ENCODE data around the gene PHC3.
A peak's percentile ranks its signal among the peaks of the same experiment; 100 is the strongest.

PHC3 gene

GRCh38 chr3:170180908-170181885 is at the start of gene PHC3:
TSS of gene PHC3 (minus strand) at chr3:170181733. CDS start at chr3:170181715, 18 bp downstream.
- TF ChIP-seq CTCF (IDR thresholded peaks at IDR 0.05; ENCODE audit: extremely low read depth, insufficient read depth, missing control alignments): peak; percentile 25
- in situ Hi-C loops (cut with MboI; ENCODE audit: low pct_unique_long_range_greater_than_20kb, low sequenced_read_pairs, unreplicated experiment): no loop called here

GRCh38 chr3:170228093-170228766 is 46.7 kb upstream of the PHC3 start:
- in situ Hi-C loops (cut with MboI; ENCODE audit: low pct_unique_long_range_greater_than_20kb, low sequenced_read_pairs, unreplicated experiment): no loop called here
- TF ChIP-seq CTCF (IDR thresholded peaks at IDR 0.05; ENCODE audit: extremely low read depth, insufficient read depth, missing control alignments): no peak
- no peak for DNase-seq (ENCODE audit: low spot score)

More at GRCh38 chr3:170180908-170181885, at the start of gene PHC3:
- peak; percentile 97 for DNase-seq (ENCODE audit: low spot score)

GRCh38 chr3:170226426-170226960 is 45.0 kb upstream of the PHC3 start:
- no peak for DNase-seq (ENCODE audit: low spot score)
- in situ Hi-C loops (cut with MboI; ENCODE audit: low pct_unique_long_range_greater_than_20kb, low sequenced_read_pairs, unreplicated experiment): no loop called here
- TF ChIP-seq CTCF (IDR thresholded peaks at IDR 0.05; ENCODE audit: extremely low read depth, insufficient read depth, missing control alignments): no peak

- TF ChIP-seq CTCF (IDR thresholded peaks at IDR 0.05; ENCODE audit: extremely low read depth, insufficient read depth, missing control alignments): no peak
- no peak for DNase-seq (ENCODE audit: low spot score)
- in situ Hi-C loops (cut with MboI; ENCODE audit: low pct_unique_long_range_greater_than_20kb, low sequenced_read_pairs, unreplicated experiment): no loop called here
Measured at GRCh38 chr3:170225166-170225565, 43.6 kb upstream of the PHC3 start.

GRCh38 chr3:170222647-170223541 is 41.4 kb upstream of the PHC3 start:
- no peak for TF ChIP-seq CTCF (IDR thresholded peaks at IDR 0.05; ENCODE audit: extremely low read depth, insufficient read depth, missing control alignments)
- in situ Hi-C loops (cut with MboI; ENCODE audit: low pct_unique_long_range_greater_than_20kb, low sequenced_read_pairs, unreplicated experiment): no loop called here
- peak; percentile 64 for DNase-seq (ENCODE audit: low spot score)
